HFFc6 (cell line): ENCODE measurements around the gene FCRLB. TPM values are rescaled to one million over a fixed set of nuclear protein-coding genes. Genes with fewer than 3 reads are reported as not detected.
"Not testable (repeated sequence)": the region's sequence is repeated elsewhere in the genome, so short reads cannot be mapped to it uniquely, and the experiment has no call there.

ENCODE experiments used
- DNase-seq: peaks from one replicate; pipeline ENCODE4 v3.0.0-alpha.2; 2018
- H3K27ac Mint-ChIP-seq: 2 replicates; pipeline ENCODE4 v1.8.0; 2020; ENCODE audit warnings: mild to moderate bottlenecking, mixed read lengths
- H3K27me3 Mint-ChIP-seq: 2 replicates; pipeline ENCODE4 v1.8.0; 2021; ENCODE audit warnings: mild to moderate bottlenecking, moderate library complexity, mixed read lengths; ENCODE audit not compliant: insufficient read depth
- H3K36me3 Mint-ChIP-seq: 2 replicates; pipeline ENCODE4 v1.8.0; 2021; ENCODE audit warnings: low read depth, mixed read lengths
- H3K4me1 Mint-ChIP-seq: 2 replicates; pipeline ENCODE4 v1.8.0; 2020; ENCODE audit warnings: low read depth, mixed read lengths
- H3K4me3 Mint-ChIP-seq: 2 replicates; pipeline ENCODE4 v1.8.0; 2020; ENCODE audit warnings: mild to moderate bottlenecking, moderate library complexity, mixed read lengths
- H3K9me3 Mint-ChIP-seq: 2 replicates; pipeline ENCODE4 v1.8.0; 2020; ENCODE audit warnings: mild to moderate bottlenecking, mixed read lengths
- long read RNA-seq: library from polyadenylated mRNA; unstranded; transcript quantifications from one replicate; pipeline ENCODE4 v2.0.0, GENCODE V29; 2019
- total RNA-seq, 6 experiments: library from RNA; stranded (reverse); fragmentation: NEBNext Ultra II Directional; extraction: Animal tissue kit (Norgen Biotek cat#: 25700); gene quantifications; 2 replicates in 1 of 6; 3 replicates in 5 of 6; pipeline ENCODE4 v1.2.3, GENCODE V29; 2021
- TF ChIP-seq, protein P1 (sequence below): fragments of 200-600 bp; sonication (generic); IDR thresholded peaks from 2 replicates; pipeline ENCODE4 v1.5.0; 2021; ENCODE audit warnings: antibody characterized with exemption, mild to moderate bottlenecking

The FCRLB gene, protein sequence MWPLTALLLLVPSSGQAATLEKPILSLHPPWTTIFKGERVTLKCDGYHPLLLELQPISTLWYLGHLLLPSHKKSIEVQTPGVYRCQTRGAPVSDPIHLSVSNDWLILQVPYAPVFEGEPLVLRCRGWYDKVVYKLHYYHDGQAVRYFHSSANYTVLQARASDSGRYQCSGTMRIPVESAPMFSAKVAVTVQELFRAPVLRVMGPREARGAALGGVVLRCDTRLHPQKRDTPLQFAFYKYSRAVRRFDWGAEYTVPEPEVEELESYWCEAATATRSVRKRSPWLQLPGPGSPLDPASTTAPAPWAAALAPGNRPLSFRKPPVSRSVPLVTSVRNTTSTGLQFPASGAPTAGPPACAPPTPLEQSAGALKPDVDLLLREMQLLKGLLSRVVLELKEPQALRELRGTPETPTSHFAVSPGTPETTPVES
- 1 to 10 TPM; 3.3 to 5.1 (median 3.7) TPM for total RNA-seq
- long read RNA-seq, partial matches to known transcripts = 0 of 2 reads
- long read RNA-seq, other reads (novel, unspliced or antisense) = 1 of 2 reads

DNA sequence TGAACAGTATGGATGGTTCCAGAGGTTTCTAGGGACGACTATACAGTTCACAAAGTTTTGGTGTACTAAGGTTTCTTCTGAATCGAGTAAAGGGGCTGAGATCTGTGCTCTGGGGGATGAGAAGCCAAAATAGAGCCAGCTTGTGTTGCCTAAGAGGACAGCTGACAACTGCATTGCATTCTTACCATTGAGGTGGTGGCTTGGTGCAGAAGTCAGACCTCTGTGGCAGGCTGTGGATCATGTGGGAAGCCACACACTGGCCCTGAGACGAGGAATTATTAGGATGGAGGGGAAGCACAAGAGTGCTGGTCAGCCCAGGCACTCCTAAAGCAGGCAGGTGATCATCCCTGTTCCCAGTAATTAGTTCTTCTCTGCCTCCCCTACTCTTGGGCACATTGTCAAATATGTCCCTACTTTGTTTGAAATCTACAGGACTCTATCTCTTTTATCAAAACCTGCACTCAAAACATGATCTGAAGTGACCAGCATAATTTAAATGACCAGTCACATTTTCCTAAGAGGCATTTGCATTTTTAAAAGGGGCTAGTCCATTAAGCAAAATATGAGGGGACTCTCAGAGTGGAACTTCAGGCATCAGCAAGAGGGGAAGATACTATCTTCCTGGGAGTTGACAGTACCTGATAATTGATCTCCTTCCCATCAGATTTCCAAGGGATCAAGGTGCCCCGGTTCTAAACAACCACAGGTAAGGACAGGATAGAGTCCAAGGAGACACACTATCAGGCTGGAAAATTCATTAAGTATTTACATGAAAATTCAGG, at the start of gene FCRLB:
Gene FCRLB (plus strand): TSS at position 589 of the 782 bp plus-strand sequence. CDS start 1,129 bp downstream, outside the sequence.
- H3K27ac Mint-ChIP-seq = peak within 1 kb of the TSS; percentile 94
- H3K36me3 Mint-ChIP-seq = no peaks in the 10 kb centered on the region
- no peaks in the 10 kb centered on the region for H3K9me3 Mint-ChIP-seq
- peak within 1 kb of the TSS; percentile 66 for H3K4me3 Mint-ChIP-seq
- DNase-seq = no peak
- H3K4me1 Mint-ChIP-seq = peaks cover 69% of the 10 kb centered on the region
- no peaks in the 10 kb centered on the region for H3K27me3 Mint-ChIP-seq
- TF ChIP-seq, protein P1, sequence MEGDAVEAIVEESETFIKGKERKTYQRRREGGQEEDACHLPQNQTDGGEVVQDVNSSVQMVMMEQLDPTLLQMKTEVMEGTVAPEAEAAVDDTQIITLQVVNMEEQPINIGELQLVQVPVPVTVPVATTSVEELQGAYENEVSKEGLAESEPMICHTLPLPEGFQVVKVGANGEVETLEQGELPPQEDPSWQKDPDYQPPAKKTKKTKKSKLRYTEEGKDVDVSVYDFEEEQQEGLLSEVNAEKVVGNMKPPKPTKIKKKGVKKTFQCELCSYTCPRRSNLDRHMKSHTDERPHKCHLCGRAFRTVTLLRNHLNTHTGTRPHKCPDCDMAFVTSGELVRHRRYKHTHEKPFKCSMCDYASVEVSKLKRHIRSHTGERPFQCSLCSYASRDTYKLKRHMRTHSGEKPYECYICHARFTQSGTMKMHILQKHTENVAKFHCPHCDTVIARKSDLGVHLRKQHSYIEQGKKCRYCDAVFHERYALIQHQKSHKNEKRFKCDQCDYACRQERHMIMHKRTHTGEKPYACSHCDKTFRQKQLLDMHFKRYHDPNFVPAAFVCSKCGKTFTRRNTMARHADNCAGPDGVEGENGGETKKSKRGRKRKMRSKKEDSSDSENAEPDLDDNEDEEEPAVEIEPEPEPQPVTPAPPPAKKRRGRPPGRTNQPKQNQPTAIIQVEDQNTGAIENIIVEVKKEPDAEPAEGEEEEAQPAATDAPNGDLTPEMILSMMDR = no peak

DNA sequence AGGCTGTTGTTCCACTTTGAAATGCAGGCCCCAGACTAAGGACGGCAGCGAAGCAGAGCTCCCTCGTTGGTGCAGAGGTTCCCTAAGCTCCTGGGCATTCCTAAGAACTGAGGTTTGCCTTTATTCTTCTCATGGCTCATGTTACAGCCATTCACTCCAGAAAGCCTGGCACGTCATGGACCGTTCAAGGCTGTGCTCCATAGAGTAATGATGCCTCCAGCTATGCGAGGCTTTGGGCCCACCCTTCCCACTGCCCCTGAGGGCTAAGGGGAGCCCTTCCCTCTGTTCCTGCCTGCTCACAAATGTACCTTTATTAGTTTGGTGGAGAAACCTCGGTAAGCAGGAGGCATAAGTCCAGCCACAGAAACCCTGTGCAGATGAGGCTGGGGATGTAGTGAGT, 47.9 kb upstream of the FCRLB start:
- H3K27me3 Mint-ChIP-seq, H3K4me3 Mint-ChIP-seq, DNase-seq, H3K9me3 Mint-ChIP-seq, H3K36me3 Mint-ChIP-seq, H3K27ac Mint-ChIP-seq: not testable (repeated sequence)
- H3K4me1 Mint-ChIP-seq = peaks cover 15% of the 10 kb centered on the region

DNA sequence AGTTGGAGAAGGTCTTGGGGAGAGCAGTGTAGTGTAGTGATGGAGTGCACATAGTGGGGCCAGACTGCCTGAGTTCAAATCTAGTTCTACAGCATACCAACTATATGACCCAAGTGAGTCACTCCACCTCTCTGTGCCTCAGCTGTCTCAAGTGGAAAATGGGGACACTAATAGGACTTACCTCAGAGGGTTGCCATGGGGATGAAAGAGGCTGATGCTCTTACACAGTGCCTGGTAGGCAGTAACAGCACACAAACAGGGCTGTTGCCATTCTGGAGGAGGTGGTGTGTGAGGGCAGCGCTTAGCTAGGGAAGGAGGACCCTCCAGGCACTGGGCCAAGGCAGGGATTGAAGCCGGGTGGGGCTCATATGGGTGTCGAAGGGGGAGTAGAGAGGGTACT, 46.9 kb upstream of the FCRLB start:
- not testable (repeated sequence) for H3K27me3 Mint-ChIP-seq, H3K4me3 Mint-ChIP-seq, H3K9me3 Mint-ChIP-seq, DNase-seq, H3K36me3 Mint-ChIP-seq, H3K27ac Mint-ChIP-seq
- H3K4me1 Mint-ChIP-seq = peaks cover 15% of the 10 kb centered on the region

DNA sequence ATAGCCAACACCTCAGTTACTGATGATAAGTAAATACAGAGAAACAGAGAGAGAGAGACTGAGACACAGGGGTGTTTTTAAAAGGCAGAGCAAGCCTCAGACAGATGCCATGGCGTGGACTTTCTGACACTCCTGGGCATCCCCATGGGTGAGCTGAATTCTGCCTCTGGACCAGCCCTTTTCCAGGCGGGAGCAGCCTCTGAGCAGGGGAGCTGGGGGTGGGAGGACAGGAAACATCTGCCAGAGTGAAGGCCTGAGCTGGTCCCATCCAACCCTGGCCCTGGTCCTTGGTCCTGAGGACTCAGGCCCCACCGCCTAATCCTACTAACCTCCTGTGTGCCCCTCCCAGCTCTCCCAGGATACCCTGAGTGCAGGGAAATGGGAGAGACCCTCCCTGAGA, 46.4 kb upstream of the FCRLB start:
- DNase-seq = not testable (repeated sequence)
- H3K4me1 Mint-ChIP-seq = peaks cover 15% of the 10 kb centered on the region

DNA sequence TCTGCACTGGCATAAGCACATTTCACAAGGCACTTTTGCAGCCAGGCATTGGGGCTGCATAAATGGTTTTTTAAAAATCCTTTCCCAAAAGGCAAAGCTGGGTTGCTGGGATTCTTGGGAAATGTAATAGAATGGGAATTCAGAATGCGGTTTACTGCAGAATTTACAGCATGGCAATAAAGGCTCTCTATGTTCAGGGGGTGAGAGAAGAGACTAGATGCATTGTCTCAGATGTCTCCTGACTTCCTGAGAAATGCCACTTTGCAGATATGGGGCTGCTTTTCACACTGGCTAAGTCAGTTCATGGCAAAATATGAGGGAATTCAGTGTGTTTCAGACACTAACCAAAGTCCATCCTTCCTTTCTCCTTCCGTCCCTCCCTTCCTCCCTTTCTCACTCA, 44.9 kb upstream of the FCRLB start:
- no peaks in the 10 kb centered on the region for H3K9me3 Mint-ChIP-seq
- no peaks in the 10 kb centered on the region for H3K36me3 Mint-ChIP-seq
- H3K27me3 Mint-ChIP-seq = peaks cover 6% of the 10 kb centered on the region
- TF ChIP-seq, protein P1 = no peak
- H3K4me1 Mint-ChIP-seq = peaks cover 9% of the 10 kb centered on the region
- H3K27ac Mint-ChIP-seq = no peak overlapping the region
- H3K4me3 Mint-ChIP-seq = no peak overlapping the region
- no peak for DNase-seq

More for the DNA sequence above, 46.4 kb upstream of the FCRLB start:
- H3K27ac Mint-ChIP-seq, H3K9me3 Mint-ChIP-seq, H3K4me3 Mint-ChIP-seq, H3K36me3 Mint-ChIP-seq, H3K27me3 Mint-ChIP-seq: not testable (repeated sequence)

DNA sequence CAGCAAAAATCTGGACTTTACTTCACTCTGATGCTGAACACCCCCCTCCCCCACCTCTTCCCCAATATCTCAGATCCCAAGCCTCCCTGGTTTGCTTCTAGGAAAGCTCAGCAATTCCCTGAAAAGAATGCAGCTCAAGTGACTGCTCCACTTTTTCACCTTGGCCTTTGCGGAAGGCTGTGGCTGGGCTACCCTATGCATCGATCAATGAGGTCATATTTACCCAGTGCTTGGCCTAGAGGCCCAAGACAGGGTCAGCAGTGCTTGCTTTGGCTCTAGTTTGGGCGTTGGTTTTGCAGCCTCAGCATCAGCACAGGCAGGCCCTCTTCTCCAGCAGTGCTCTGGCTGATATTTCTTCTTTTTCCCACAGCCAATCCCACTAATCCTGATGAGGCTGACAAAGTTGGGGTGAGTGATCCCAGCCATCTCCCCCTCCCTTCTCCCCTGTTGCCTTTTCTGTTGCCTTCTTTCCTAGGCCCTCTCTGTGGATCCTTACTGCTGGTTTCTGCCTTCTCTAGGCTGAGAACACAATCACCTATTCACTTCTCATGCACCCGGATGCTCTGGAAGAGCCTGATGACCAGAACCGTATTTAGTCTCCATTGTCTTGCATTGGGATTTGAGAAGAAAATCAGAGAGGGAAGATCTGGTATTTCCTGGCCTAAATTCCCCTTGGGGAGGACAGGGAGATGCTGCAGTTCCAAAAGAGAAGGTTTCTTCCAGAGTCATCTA, 44.2 kb upstream of the FCRLB start:
- TF ChIP-seq, protein P1 = no peak
- H3K27ac Mint-ChIP-seq = no peak overlapping the region
- H3K4me1 Mint-ChIP-seq = peaks cover 6% of the 10 kb centered on the region; the same call in 1 of the 2 replicates
- no peaks in the 10 kb centered on the region for H3K9me3 Mint-ChIP-seq
- no peaks in the 10 kb centered on the region for H3K36me3 Mint-ChIP-seq
- H3K4me3 Mint-ChIP-seq = no peak overlapping the region
- DNase-seq = no peak
- peaks cover 8% of the 10 kb centered on the region for H3K27me3 Mint-ChIP-seq
